ENCODE measurements around the gene BCL6.

DNA sequence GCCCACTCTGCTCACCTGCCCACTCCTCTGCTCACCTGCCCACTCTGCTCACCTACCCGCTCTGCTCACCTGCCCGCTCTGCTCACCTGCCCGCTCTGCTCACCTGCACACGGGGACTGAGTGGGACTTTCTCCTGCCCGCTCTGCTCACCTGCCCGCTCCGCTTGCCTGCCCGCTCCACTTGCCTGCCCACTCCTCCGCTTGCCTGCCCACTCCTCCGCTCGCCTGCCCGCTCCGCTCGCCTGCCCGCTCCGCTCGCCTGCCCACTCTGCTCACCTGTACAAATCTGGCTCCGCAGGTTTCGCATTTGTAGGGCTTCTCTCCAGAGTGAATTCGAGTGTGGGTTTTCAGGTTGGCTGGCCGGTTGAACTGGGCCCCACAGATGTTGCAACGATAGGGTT, 20.0 kb downstream of the BCL6 start:
- TF ChIP-seq, protein P1, sequence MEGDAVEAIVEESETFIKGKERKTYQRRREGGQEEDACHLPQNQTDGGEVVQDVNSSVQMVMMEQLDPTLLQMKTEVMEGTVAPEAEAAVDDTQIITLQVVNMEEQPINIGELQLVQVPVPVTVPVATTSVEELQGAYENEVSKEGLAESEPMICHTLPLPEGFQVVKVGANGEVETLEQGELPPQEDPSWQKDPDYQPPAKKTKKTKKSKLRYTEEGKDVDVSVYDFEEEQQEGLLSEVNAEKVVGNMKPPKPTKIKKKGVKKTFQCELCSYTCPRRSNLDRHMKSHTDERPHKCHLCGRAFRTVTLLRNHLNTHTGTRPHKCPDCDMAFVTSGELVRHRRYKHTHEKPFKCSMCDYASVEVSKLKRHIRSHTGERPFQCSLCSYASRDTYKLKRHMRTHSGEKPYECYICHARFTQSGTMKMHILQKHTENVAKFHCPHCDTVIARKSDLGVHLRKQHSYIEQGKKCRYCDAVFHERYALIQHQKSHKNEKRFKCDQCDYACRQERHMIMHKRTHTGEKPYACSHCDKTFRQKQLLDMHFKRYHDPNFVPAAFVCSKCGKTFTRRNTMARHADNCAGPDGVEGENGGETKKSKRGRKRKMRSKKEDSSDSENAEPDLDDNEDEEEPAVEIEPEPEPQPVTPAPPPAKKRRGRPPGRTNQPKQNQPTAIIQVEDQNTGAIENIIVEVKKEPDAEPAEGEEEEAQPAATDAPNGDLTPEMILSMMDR (IDR thresholded peaks at IDR 0.05; ENCODE audit: low read length): no peak
- TF ChIP-seq EZH2 (IDR thresholded peaks at IDR 0.05; ENCODE audit: borderline replicate concordance, low read length): no peak
